ENCODE measurements around the gene ADAMTS2. TPM values are rescaled to one million over a fixed set of nuclear protein-coding genes. Genes with fewer than 3 reads are reported as not detected.

ADAMTS2 gene
- polyA plus RNA-seq, 6 donors from 2014 or later, result not detected

DNA sequence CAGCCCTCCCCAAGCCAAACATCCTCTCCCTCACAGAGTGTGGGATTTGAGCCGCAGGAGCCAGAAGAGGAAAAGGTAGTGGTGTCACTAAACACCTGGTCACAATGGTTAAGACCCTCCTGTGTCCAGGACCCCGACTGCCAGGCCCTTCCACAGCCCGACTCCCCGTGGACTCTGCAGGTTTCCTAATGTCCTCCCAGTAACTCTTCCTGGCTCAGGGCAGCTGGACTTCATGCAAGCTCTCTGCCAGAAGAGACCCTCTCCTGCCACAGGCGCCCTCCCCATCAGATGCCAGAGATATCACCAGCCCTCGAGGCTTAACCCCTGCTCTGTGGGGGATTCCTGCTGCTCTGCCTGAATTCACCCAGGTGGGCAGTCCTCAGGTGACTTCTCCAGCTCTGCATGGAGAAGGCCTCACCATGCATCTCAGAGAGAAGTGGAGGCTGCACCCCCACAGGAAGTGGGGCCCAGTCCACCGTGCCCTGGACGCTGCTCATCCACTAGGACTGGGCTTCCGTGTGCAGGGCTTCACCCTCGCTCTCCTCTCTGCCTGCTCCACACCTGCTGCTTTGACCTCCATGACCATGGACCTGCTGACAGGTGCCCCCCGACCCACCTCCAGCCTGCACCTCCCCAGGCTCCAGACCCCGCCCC, 111.2 kb downstream of the ADAMTS2 start:
- Mint-ChIP-seq H3K9me3 (peaks cover 0 to 12% (median 3%) of the 10 kb centered on the region in 7 donors), H3K27me3 (peaks cover 3 to 21% (median 4%) of the 10 kb centered on the region in 3 donors), H3K4me3 (peak overlapping the region in 1 of 8 donors; percentile 40), H3K36me3 (peaks cover 0 to 4% of the 10 kb centered on the region in 2 donors), H3K27ac (no peak overlapping the region), H3K4me1 (no peaks in the 10 kb centered on the region)
- DNase-seq (no peak), ATAC-seq (ENCODE audit: low read depth in 2 of 2) (no peak)

DNA sequence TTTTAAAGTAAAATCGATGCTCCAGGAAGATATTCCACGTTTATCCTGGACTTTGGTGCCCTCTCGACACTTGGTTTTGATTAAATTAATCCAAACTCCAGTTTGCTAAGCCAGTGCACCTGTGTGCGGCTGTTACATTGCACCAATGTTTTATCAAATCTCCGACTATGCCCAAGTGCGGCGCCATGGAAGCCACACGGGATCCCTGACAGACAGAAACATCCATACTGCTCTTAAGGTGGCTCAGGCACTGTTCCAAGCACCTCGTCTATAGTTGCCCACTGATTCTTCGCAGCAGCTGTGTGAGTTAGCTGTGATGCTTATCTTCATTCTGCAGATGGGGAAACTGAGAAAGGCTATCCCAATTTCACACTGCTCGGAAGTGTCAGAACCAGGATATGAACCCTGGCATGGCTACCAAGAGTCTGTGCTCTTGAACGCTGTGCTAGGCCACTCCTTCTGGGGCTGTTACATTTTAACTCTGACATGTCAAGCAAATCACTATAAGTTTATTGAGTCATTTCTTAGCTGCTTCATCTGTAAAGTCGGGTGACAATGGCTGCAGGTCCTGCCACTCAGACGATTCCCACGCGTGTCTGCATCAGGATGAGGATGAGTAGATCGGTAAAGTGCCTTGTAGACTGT, 113.0 kb downstream of the ADAMTS2 start:
- H3K9me3 Mint-ChIP-seq, result peaks cover 0 to 5% (median 0%) of the 10 kb centered on the region in 7 donors
- H3K27ac Mint-ChIP-seq, result no peak overlapping the region
- DNase-seq, result no peak
- no peaks in the 10 kb centered on the region for H3K4me1 Mint-ChIP-seq
- H3K27me3 Mint-ChIP-seq, result peaks cover 0 to 14% (median 0%) of the 10 kb centered on the region in 3 donors
- ATAC-seq (ENCODE audit: low read depth in 2 of 2), result no peak
- no peaks in the 10 kb centered on the region for H3K36me3 Mint-ChIP-seq
- no peak overlapping the region for H3K4me3 Mint-ChIP-seq

DNA sequence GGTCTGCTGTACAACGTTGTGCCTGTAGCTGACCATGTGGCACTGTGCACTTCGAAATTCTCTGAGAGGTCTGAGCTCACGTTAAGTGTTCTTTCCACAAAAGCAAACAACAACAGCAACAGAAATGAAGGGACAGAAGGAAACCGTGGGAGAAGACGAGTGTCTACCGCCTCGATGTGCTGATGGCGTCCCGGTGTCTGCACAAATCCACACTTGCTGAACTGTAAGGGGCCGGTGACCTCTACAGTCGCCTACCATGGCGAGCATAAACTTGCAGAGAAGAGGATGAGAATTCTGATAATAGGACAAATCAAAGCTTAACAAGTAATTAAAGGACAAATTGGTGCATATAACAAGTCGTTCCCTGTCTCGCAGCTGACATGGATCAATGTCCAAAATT, 114.0 kb downstream of the ADAMTS2 start:
- Mint-ChIP-seq H3K36me3 (no peaks in the 10 kb centered on the region), H3K4me3 (no peak overlapping the region), H3K9me3 (peaks cover 0 to 3% (median 0%) of the 10 kb centered on the region in 7 donors), H3K27ac (no peak overlapping the region), H3K4me1 (no peaks in the 10 kb centered on the region), H3K27me3 (peaks cover 0 to 14% (median 0%) of the 10 kb centered on the region in 3 donors)
- DNase-seq, result no peak
- ATAC-seq (ENCODE audit: low read depth in 2 of 2), result no peak

DNA sequence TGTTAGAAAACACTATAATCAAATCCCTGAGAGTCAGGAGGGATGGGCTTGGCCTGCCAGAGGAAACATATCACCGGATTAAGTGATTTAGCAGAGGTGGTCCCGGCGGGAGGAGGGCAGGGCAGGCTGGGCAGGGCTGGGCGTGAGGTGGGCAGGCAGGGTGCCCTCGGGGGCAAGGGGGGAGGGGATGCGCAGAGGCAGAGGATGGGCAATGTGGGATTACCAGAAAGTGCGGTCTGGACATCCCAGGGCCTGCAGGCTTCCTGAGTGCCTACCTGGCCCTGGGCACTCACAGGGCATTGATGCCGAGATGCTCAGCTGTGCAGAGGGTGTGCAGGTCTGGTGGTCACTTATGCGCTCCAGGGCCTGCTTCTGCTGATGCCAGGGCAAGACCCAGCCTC, 115.2 kb downstream of the ADAMTS2 start:
- Mint-ChIP-seq H3K9me3 (peaks cover 0 to 2% (median 2%) of the 10 kb centered on the region in 7 donors), H3K27ac (no peak overlapping the region), H3K36me3 (peaks cover 0 to 3% of the 10 kb centered on the region in 2 donors), H3K4me1 (no peaks in the 10 kb centered on the region), H3K4me3 (peak overlapping the region in 1 of 8 donors; percentile 9), H3K27me3 (peaks cover 0 to 12% (median 0%) of the 10 kb centered on the region in 3 donors)
- no peak for DNase-seq
- no peak for ATAC-seq (ENCODE audit: low read depth in 2 of 2)

DNA sequence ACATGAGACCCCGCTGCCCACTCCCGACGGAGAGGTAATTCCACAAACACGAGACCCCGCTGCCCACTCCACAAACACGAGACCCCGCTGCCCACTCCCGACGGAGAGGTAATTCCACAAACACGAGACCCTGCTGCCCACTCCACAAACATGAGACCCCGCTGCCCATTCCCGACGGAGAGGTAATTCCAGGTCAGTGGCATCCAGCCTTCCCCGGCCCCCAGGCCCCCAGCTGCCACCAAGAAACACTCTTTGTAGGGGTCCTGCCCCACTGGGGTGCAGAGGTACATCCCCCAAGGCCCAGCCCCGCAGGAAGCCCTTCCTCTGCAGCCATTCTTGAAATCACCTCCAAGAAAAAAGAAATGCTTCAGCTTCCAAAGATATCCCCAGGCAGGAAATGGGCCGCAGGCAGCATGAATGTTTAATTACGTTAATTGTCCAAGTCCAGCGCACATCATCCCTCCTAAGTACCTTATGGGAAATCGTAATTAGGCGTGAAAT, 115.9 kb downstream of the ADAMTS2 start:
- Mint-ChIP-seq H3K9me3 (peaks cover 4 to 9% (median 6%) of the 10 kb centered on the region in 7 donors), H3K27ac (no peak overlapping the region), H3K27me3 (peaks cover 0 to 5% (median 0%) of the 10 kb centered on the region in 3 donors), H3K4me1 (no peaks in the 10 kb centered on the region), H3K36me3 (peaks cover 0 to 8% of the 10 kb centered on the region in 2 donors), H3K4me3 (no peak overlapping the region)
- DNase-seq (no peak), ATAC-seq (ENCODE audit: low read depth in 2 of 2) (no peak)

DNA sequence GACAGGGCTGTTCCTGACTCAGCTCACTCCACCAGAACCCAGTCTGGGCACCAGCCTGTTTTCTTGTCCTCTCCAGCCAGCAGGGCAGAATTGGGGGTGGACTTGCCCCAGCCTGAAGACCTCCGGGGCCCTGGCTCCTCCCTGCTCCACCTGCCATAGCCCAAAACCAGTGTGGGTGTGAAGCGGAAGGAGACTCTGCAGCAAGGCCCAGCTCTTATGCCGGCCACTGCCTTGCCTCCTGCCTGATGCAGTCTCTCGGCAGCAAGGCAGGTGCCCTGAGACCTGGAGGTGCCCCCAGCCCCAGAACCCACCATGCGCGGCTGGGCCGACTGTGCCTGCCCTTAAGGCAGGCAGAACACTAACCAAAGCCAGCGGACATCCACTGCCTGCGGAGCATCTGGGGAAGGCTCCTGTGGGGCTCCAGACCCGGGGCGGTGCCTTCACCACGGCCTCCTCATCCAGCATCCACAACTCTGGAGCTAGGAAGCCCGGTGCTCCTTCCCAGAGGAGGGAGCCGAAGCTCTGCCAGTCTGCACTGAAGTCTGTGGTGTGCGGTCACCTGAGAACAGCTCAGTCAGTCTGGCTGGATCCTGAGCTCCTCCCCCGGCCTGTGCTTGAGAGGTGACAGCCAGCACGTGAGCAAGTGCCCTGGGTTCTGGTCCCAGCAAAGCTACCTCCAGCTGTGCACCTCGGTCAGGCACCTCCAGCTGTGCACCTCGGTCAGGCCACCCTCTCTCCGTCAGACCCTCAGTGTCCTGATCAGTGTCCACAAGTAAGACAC, 116.7 kb downstream of the ADAMTS2 start:
- Mint-ChIP-seq H3K4me1 (no peaks in the 10 kb centered on the region), H3K36me3 (peaks cover 0 to 11% of the 10 kb centered on the region in 2 donors), H3K4me3 (no peak overlapping the region), H3K27me3 (no peaks in the 10 kb centered on the region), H3K9me3 (peaks cover 6 to 18% (median 10%) of the 10 kb centered on the region in 7 donors), H3K27ac (no peak overlapping the region)
- no peak for ATAC-seq (ENCODE audit: low read depth in 2 of 2)
- DNase-seq, result no peak

DNA sequence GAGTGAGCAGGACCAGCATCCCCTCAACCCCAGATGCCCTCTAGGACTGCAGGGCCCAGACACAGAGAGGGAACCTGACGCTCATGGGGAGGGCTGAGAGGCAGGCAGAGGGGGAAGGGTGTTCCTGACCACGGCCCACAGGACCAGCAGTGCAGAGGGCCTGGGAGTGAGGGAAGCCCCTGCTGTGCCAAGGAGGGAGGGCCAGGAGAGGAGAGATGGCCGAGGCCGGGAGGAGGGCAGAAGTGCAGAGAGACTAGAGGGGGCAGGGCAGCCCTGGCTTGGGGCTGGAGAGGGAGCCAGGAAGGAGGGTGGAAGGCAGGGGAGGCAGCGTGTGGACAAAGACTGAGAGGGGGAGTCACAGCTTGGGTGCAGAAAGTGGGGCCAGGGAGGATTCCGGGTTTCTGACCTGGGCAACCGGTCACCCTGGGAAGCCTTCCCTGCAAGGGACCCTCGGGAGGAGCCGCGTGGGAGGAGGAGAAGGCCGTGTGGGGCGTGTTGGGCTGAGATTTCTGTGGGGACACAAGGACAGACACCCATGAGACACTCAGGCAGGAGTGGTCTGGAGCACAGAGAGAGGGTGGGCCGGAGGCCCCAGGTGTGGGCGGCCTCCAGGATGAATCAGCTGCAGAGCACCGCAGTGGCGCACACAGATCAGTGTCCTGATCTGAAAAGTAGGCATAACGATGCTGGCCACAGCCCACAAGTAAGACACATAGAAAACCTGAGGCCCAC, 117.5 kb downstream of the ADAMTS2 start:
- H3K27me3 Mint-ChIP-seq, result no peaks in the 10 kb centered on the region
- no peak overlapping the region for H3K27ac Mint-ChIP-seq
- H3K36me3 Mint-ChIP-seq, result peaks cover 0 to 19% of the 10 kb centered on the region in 2 donors
- ATAC-seq (ENCODE audit: low read depth in 2 of 2) (no peak), DNase-seq (no peak)
- H3K4me1 Mint-ChIP-seq, result no peaks in the 10 kb centered on the region
- H3K9me3 Mint-ChIP-seq, result peaks cover 10 to 21% (median 17%) of the 10 kb centered on the region in 7 donors
- H3K4me3 Mint-ChIP-seq, result no peak overlapping the region

DNA sequence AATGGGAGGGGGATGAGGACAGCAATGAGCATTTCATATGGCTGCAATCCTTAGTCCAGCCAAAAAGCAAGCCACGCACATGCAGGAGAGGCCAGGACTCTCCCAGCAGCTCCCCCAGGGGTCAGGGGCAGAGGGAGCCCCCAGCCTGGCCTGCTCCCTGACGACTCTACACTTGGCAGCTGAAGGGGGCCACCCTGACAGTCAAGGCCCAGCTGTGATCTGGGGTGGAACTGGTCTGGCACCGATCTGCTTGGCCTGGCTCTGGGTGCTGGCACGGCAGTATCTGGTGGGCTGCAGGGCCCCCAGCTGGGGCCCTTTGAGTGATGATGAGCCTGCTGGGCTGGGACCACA, 118.1 kb downstream of the ADAMTS2 start:
- peaks cover 10 to 21% (median 18%) of the 10 kb centered on the region in 7 donors for H3K9me3 Mint-ChIP-seq
- no peak overlapping the region for H3K4me3 Mint-ChIP-seq
- DNase-seq (no peak), ATAC-seq (ENCODE audit: low read depth in 2 of 2) (no peak)
- no peaks in the 10 kb centered on the region for H3K27me3 Mint-ChIP-seq
- peaks cover 0 to 19% of the 10 kb centered on the region in 2 donors for H3K36me3 Mint-ChIP-seq
- no peaks in the 10 kb centered on the region for H3K4me1 Mint-ChIP-seq
- H3K27ac Mint-ChIP-seq, result no peak overlapping the region

DNA sequence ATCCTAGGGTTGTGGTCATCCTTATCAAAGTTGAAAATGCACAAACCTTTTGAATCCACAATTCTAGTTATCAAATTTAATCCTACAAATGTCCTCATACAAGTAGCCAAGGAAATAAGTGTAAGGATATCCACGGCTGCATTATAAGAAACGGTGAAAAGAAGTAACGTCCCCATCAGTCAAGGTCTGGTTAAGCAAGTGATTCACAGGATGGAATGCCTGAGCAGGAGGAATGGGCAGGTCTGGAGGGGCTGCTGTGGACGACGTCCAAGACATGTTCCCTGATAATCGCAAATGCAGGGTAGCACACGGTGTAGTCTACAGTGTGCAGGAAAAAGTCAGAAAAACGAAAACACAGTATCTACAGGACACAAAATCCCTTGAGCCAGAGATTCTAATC, 118.6 kb downstream of the ADAMTS2 start:
- Mint-ChIP-seq H3K36me3 (peaks cover 0 to 19% of the 10 kb centered on the region in 2 donors), H3K9me3 (peaks cover 10 to 21% (median 18%) of the 10 kb centered on the region in 7 donors), H3K27ac (no peak overlapping the region), H3K4me3 (no peak overlapping the region), H3K4me1 (no peaks in the 10 kb centered on the region), H3K27me3 (no peaks in the 10 kb centered on the region)
- DNase-seq, result no peak
- ATAC-seq (ENCODE audit: low read depth in 2 of 2), result no peak

DNA sequence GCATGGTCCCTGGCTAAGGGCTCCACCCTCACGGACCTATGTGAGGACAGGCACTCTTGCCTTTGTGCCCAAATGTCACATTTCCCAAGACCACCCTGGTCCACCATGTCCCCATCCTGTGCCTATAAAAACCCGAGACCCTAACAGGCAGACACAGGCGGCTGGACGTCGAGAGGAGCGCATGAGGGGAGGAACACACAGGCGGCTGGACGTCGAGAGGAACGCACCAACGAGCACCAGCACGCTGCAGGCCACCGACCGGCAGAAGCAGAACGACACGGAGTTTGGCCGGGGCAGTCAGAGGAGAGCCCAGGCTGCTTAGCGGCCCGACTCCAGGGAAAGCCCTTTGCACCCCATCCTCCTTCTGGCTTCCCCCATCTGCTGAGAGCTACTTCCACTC, 119.9 kb downstream of the ADAMTS2 start:
- peaks cover 0 to 3% (median 0%) of the 10 kb centered on the region in 3 donors for H3K4me1 Mint-ChIP-seq
- H3K27ac Mint-ChIP-seq, result no peak overlapping the region
- ATAC-seq (ENCODE audit: low read depth in 2 of 2) (no peak), DNase-seq (no peak)
- peaks cover 0 to 19% of the 10 kb centered on the region in 2 donors for H3K36me3 Mint-ChIP-seq
- peaks cover 10 to 21% (median 18%) of the 10 kb centered on the region in 7 donors for H3K9me3 Mint-ChIP-seq
- H3K27me3 Mint-ChIP-seq, result peaks cover 0 to 5% (median 0%) of the 10 kb centered on the region in 3 donors
- H3K4me3 Mint-ChIP-seq, result no peak overlapping the region

DNA sequence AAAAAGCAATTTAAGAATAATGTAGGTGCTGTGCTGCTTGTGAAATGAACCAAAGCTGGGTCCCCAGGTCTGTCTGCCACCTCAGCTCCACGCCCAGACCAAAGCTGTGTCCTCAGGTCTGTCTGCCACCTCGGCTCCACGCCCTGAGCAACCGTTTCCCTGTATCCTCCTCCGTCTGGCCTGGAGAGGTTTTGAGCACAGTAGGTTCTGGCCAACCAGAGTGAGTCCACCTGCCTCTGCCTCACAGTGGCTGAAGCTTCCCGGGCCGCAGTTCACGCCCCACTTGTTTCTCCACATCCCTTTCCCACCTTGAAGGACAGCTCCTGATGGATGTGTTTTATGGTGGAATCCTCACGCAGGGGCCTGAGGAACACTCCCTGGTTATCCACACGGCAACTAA, 120.5 kb downstream of the ADAMTS2 start:
- Mint-ChIP-seq H3K4me3 (no peak overlapping the region), H3K27me3 (peaks cover 0 to 7% (median 0%) of the 10 kb centered on the region in 3 donors), H3K36me3 (peaks cover 0 to 19% of the 10 kb centered on the region in 2 donors), H3K4me1 (peaks cover 0 to 4% (median 0%) of the 10 kb centered on the region in 3 donors), H3K27ac (no peak overlapping the region), H3K9me3 (peaks cover 10 to 21% (median 18%) of the 10 kb centered on the region in 7 donors)
- no peak for ATAC-seq (ENCODE audit: low read depth in 2 of 2)
- no peak for DNase-seq

DNA sequence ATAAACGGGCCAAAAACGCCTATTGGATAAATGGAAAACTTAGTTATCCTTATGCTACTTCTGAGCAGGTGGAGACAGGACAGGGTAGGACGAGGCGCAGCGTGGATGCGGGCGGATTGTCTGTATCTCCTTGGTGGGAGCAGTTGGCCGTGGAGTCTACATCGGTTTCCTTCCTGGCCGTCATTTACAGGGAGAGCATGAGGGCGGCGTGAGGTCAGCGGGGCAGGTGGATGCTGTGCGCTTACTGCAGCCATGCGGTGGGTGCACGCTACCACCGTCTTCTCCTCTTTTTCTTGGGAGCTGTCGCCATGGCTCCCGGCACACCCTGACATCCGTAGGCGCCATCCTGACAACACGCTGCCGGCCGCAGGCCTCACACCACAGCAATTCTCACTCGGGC, 121.3 kb downstream of the ADAMTS2 start:
- no peak overlapping the region for H3K27ac Mint-ChIP-seq
- H3K9me3 Mint-ChIP-seq, result peaks cover 10 to 21% (median 18%) of the 10 kb centered on the region in 7 donors
- peaks cover 0 to 19% of the 10 kb centered on the region in 2 donors for H3K36me3 Mint-ChIP-seq
- H3K4me3 Mint-ChIP-seq, result no peak overlapping the region
- peaks cover 0 to 7% (median 0%) of the 10 kb centered on the region in 3 donors for H3K27me3 Mint-ChIP-seq
- ATAC-seq (ENCODE audit: low read depth in 2 of 2) (no peak), DNase-seq (no peak)
- peaks cover 0 to 4% (median 0%) of the 10 kb centered on the region in 3 donors for H3K4me1 Mint-ChIP-seq

DNA sequence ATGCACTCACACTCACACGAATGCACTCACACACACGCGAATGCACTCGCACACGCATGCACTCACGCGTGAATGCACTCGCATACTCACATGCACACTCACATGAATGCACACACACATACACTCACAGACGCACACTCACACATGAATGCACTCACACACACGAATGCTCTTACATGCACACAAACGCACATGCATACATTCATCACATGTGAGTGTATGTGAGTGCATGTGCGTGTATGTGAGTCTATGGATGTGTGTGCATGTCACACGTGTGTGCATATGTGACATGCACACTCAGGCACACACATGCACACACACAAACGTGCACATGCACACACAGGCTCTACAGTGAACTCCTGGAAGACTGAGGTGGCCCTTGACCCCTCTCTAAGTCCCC, 121.7 kb downstream of the ADAMTS2 start:
- DNase-seq, result no peak
- ATAC-seq (ENCODE audit: low read depth in 2 of 2), result no peak
- no peak overlapping the region for H3K27ac Mint-ChIP-seq
- H3K4me3 Mint-ChIP-seq, result no peak overlapping the region
- peaks cover 0 to 4% (median 0%) of the 10 kb centered on the region in 3 donors for H3K4me1 Mint-ChIP-seq
- H3K9me3 Mint-ChIP-seq, result peaks cover 10 to 21% (median 18%) of the 10 kb centered on the region in 7 donors
- peaks cover 0 to 19% of the 10 kb centered on the region in 2 donors for H3K36me3 Mint-ChIP-seq
- peaks cover 0 to 7% (median 0%) of the 10 kb centered on the region in 3 donors for H3K27me3 Mint-ChIP-seq

Measured in naive B cell (primary cell).